GM23338 (cell line): ENCODE results near the gene KIF24. TPM values are rescaled to one million over a fixed set of nuclear protein-coding genes. Genes with fewer than 3 reads are reported as not detected.

Experiments used
- ATAC-seq: fragments of 200-7000 bp; cut with Tn5 transposase; 3 replicates; pipeline ENCODE4 v1.9.1; 2020
- DNase-seq: peaks from one replicate; pipeline ENCODE4 v3.0.0-alpha.2; 2015; ENCODE audit warnings: low spot score
- H2AFZ ChIP-seq: fragments of 200-600 bp; sonication (generic); 2 replicates; pipeline ENCODE4 v1.8.0; 2016; ENCODE audit warnings: antibody characterized with exemption, mild to moderate bottlenecking, moderate library complexity
- H3F3A ChIP-seq: fragments of 200-600 bp; sonication (generic); replicated peaks from 2 replicates; pipeline ENCODE4 v1.8.0; 2017; ENCODE audit warnings: antibody characterized with exemption, mixed run types, low read depth
- H3K27ac ChIP-seq: fragments of 200-600 bp; sonication (generic); 2 replicates; pipeline ENCODE4 v1.6.1; 2016; ENCODE audit warnings: low read depth
- H3K27me3 ChIP-seq: fragments of 200-600 bp; sonication (generic); 2 replicates; pipeline ENCODE4 v1.8.0; 2016; ENCODE audit warnings: mild to moderate bottlenecking, mixed run types, moderate library complexity; ENCODE audit not compliant: insufficient read depth
- H3K36me3 ChIP-seq: fragments of 200-600 bp; sonication (generic); 2 replicates; pipeline ENCODE4 v1.8.0; 2016; ENCODE audit warnings: mild to moderate bottlenecking; ENCODE audit not compliant: insufficient read depth
- H3K4me1 ChIP-seq: fragments of 200-600 bp; sonication (generic); 2 replicates; pipeline ENCODE4 v1.8.0; 2016; ENCODE audit warnings: mild to moderate bottlenecking, moderate library complexity; ENCODE audit not compliant: insufficient read depth
- H3K4me2 ChIP-seq: fragments of 200-600 bp; sonication (generic); 2 replicates; pipeline ENCODE4 v1.7.1; 2017; ENCODE audit warnings: mixed run types
- H3K4me3 ChIP-seq: fragments of 200-600 bp; sonication (generic); 2 replicates; pipeline ENCODE4 v1.6.1; 2016; ENCODE audit warnings: mixed run types
- H3K79me2 ChIP-seq: fragments of 200-600 bp; sonication (generic); replicated peaks from 2 replicates; pipeline ENCODE4 v1.8.0; 2017; ENCODE audit warnings: mild to moderate bottlenecking; ENCODE audit not compliant: insufficient read depth
- H3K9me2 ChIP-seq: fragments of 200-600 bp; sonication (generic); 2 replicates; pipeline ENCODE4 v1.8.0; 2017; ENCODE audit not compliant: insufficient read depth
- H4K20me1 ChIP-seq: fragments of 200-600 bp; sonication (generic); replicated peaks from 2 replicates; pipeline ENCODE4 v1.8.0; 2017; ENCODE audit warnings: mild to moderate bottlenecking; ENCODE audit not compliant: insufficient read depth
- H3K27ac Mint-ChIP-seq: 2 replicates; pipeline ENCODE4 v1.8.0; 2020; ENCODE audit warnings: inconsistent platforms, mild to moderate bottlenecking, moderate library complexity, mixed read lengths
- H3K27me3 Mint-ChIP-seq: 3 replicates; pipeline ENCODE4 v1.8.0; 2022; ENCODE audit warnings: low read depth, mild to moderate bottlenecking, moderate library complexity, mixed read lengths, inconsistent platforms; ENCODE audit not compliant: insufficient read depth, poor library complexity
- H3K36me3 Mint-ChIP-seq: 3 replicates; pipeline ENCODE4 v1.8.0; 2021; ENCODE audit warnings: low read depth, mild to moderate bottlenecking, inconsistent platforms, moderate library complexity, mixed read lengths
- H3K4me1 Mint-ChIP-seq: 3 replicates; pipeline ENCODE4 v1.8.0; 2020; ENCODE audit warnings: mild to moderate bottlenecking, inconsistent platforms, mixed read lengths
- H3K4me3 Mint-ChIP-seq: 3 replicates; pipeline ENCODE4 v1.8.0; 2021; ENCODE audit warnings: moderate library complexity, mild to moderate bottlenecking, inconsistent platforms, mixed read lengths
- H3K9me3 Mint-ChIP-seq: 3 replicates; pipeline ENCODE4 v1.8.0; 2020; ENCODE audit warnings: moderate library complexity, mild to moderate bottlenecking, inconsistent platforms, mixed read lengths
- CREB1 ChIP-seq: fragments of 250-450 bp; sonication (Bioruptor Pico); IDR thresholded peaks from 2 replicates; pipeline ENCODE4 v1.5.0; 2020; ENCODE audit warnings: low read depth, mild to moderate bottlenecking, moderate library complexity
- EZH2phosphoT487 ChIP-seq: fragments of 200-600 bp; sonication (generic); IDR thresholded peaks from one replicate; pipeline ENCODE4 v1.8.1; 2018; ENCODE audit warnings: antibody characterized with exemption; ENCODE audit not compliant: unreplicated experiment
- JUNB ChIP-seq: IDR thresholded peaks from one replicate; pipeline ENCODE4 v1.6.1; 2016; ENCODE audit warnings: antibody characterized with exemption; ENCODE audit not compliant: unreplicated experiment
- POLR2AphosphoS5 ChIP-seq: IDR thresholded peaks from 2 replicates; pipeline ENCODE4 v1.6.1; 2016; ENCODE audit warnings: antibody characterized with exemption, low read depth
- STAT1 ChIP-seq: IDR thresholded peaks from one replicate; pipeline ENCODE4 v1.6.1; 2016; ENCODE audit warnings: antibody characterized with exemption; ENCODE audit not compliant: unreplicated experiment
- ZNF114 ChIP-seq: fragments of 250-450 bp; sonication (Bioruptor Pico); IDR thresholded peaks from 2 replicates; pipeline ENCODE4 v1.5.0; 2020; ENCODE audit warnings: mild to moderate bottlenecking, moderate library complexity
- polyA plus RNA-seq: library from polyadenylated mRNA; unstranded; fragments of >200 nt; fragmentation: Nextera tagmentation; extraction: Ambion mirVana; gene quantifications from 2 replicates; pipeline ENCODE4 v1.2.1, GENCODE V29; 2016
- total RNA-seq: library from RNA; depleted of rRNA; stranded (reverse); fragments of >200 nt; shearing (Covaris generic); gene quantifications from 2 replicates; pipeline ENCODE4 v1.2.3, GENCODE V29; 2014
- TF ChIP-seq, protein P1 (sequence below), 2 experiments: fragments of 200-600 bp in 1 of 2; sonication (generic) in 1 of 2; conservative IDR thresholded peaks; 2 replicates each; pipeline versions ENCODE4 v1.5.1 to v1.6.1; 2016 to 2017; ENCODE audit warnings: antibody characterized with exemption in 2 of 2, low read depth in 2 of 2, mild to moderate bottlenecking in 2 of 2, moderate library complexity in 1 of 2
- TF ChIP-seq, protein P2 (sequence below): IDR thresholded peaks from one replicate; pipeline ENCODE4 v1.6.1; 2018; ENCODE audit warnings: antibody characterized with exemption; ENCODE audit not compliant: unreplicated experiment
- TF ChIP-seq, protein P3 (sequence below): IDR thresholded peaks from 2 replicates; pipeline ENCODE4 v1.6.1; 2016; ENCODE audit warnings: antibody characterized with exemption

Gene KIF24
- total and polyA plus RNA-seq, 2 experiments from 2014 or later, result 1.3 to 4.4 TPM

DNA sequence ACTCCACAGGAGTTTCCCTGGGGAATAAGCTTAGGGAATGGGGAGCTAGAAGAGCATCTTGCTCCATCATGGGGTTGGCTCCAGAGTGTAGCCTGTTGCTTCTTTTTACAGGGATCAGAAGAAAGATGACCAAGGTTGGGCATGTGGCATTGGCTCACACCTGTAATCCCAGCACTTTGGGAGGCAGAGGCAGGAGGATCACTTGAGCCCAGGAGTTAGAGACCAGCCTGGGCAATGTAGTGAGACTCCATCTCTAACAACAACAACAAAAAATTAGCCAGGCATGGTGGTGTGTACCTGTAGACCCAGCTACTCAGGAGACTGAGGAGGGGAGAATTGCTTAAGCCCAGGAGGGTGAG is 18.7 kb upstream of the KIF24 start:
- no peak overlapping the region for H3K4me3 ChIP-seq
- H3K27me3 Mint-ChIP-seq, result peaks cover 9% of the 10 kb centered on the region
- peaks cover 4% of the 10 kb centered on the region; the same call in 1 of the 3 replicates for H3K4me1 Mint-ChIP-seq
- H3K27ac Mint-ChIP-seq, result no peak overlapping the region
- no peaks in the 10 kb centered on the region for H3K79me2 ChIP-seq
- H3K4me1 ChIP-seq, result no peaks in the 10 kb centered on the region
- H2AFZ ChIP-seq, result no peak overlapping the region
- no peak for DNase-seq
- H4K20me1 ChIP-seq, result no peaks in the 10 kb centered on the region
- H3K36me3 Mint-ChIP-seq, result peaks cover 4% of the 10 kb centered on the region; the same call in 1 of the 3 replicates
- no peak overlapping the region for H3K4me2 ChIP-seq
- no peaks in the 10 kb centered on the region; the same call in 2 of the 3 replicates for H3K9me3 Mint-ChIP-seq
- H3F3A ChIP-seq, result no peaks in the 10 kb centered on the region
- no peaks in the 10 kb centered on the region for H3K27me3 ChIP-seq
- no peak overlapping the region for H3K4me3 Mint-ChIP-seq
- no peak overlapping the region for H3K27ac ChIP-seq
- TF ChIP-seq POLR2AphosphoS5, result no peak
- no peak for TF ChIP-seq EZH2phosphoT487
- no peak for TF ChIP-seq STAT1
- TF ChIP-seq, protein P1, sequence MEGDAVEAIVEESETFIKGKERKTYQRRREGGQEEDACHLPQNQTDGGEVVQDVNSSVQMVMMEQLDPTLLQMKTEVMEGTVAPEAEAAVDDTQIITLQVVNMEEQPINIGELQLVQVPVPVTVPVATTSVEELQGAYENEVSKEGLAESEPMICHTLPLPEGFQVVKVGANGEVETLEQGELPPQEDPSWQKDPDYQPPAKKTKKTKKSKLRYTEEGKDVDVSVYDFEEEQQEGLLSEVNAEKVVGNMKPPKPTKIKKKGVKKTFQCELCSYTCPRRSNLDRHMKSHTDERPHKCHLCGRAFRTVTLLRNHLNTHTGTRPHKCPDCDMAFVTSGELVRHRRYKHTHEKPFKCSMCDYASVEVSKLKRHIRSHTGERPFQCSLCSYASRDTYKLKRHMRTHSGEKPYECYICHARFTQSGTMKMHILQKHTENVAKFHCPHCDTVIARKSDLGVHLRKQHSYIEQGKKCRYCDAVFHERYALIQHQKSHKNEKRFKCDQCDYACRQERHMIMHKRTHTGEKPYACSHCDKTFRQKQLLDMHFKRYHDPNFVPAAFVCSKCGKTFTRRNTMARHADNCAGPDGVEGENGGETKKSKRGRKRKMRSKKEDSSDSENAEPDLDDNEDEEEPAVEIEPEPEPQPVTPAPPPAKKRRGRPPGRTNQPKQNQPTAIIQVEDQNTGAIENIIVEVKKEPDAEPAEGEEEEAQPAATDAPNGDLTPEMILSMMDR (conservative IDR thresholded peaks at IDR 0.05; ENCODE audit: low read depth in 2 of 2), result no peak
- no peak for TF ChIP-seq CREB1 (CRISPR knock-in tag)
- no peak for TF ChIP-seq ZNF114 (CRISPR knock-in tag)
- TF ChIP-seq, protein P2, sequence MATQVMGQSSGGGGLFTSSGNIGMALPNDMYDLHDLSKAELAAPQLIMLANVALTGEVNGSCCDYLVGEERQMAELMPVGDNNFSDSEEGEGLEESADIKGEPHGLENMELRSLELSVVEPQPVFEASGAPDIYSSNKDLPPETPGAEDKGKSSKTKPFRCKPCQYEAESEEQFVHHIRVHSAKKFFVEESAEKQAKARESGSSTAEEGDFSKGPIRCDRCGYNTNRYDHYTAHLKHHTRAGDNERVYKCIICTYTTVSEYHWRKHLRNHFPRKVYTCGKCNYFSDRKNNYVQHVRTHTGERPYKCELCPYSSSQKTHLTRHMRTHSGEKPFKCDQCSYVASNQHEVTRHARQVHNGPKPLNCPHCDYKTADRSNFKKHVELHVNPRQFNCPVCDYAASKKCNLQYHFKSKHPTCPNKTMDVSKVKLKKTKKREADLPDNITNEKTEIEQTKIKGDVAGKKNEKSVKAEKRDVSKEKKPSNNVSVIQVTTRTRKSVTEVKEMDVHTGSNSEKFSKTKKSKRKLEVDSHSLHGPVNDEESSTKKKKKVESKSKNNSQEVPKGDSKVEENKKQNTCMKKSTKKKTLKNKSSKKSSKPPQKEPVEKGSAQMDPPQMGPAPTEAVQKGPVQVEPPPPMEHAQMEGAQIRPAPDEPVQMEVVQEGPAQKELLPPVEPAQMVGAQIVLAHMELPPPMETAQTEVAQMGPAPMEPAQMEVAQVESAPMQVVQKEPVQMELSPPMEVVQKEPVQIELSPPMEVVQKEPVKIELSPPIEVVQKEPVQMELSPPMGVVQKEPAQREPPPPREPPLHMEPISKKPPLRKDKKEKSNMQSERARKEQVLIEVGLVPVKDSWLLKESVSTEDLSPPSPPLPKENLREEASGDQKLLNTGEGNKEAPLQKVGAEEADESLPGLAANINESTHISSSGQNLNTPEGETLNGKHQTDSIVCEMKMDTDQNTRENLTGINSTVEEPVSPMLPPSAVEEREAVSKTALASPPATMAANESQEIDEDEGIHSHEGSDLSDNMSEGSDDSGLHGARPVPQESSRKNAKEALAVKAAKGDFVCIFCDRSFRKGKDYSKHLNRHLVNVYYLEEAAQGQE, result no peak
- TF ChIP-seq, protein P3, sequence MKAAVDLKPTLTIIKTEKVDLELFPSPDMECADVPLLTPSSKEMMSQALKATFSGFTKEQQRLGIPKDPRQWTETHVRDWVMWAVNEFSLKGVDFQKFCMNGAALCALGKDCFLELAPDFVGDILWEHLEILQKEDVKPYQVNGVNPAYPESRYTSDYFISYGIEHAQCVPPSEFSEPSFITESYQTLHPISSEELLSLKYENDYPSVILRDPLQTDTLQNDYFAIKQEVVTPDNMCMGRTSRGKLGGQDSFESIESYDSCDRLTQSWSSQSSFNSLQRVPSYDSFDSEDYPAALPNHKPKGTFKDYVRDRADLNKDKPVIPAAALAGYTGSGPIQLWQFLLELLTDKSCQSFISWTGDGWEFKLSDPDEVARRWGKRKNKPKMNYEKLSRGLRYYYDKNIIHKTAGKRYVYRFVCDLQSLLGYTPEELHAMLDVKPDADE, result no peak
- TF ChIP-seq JUNB, result no peak
- ATAC-seq, result no peak
- no peaks in the 10 kb centered on the region for H3K9me2 ChIP-seq
- H3K36me3 ChIP-seq, result no peaks in the 10 kb centered on the region
